Heart left ventricle (tissue), 13 donors: ENCODE measurements around the gene SAT1.

Experiments
- POLR2A ChIP-seq, 2 donors: fragments of 450-650 bp; IDR thresholded peaks; one replicate each; pipeline ENCODE4 v1.6.1; 2017; ENCODE audit warnings: antibody characterized with exemption in 2 of 2, mild to moderate bottlenecking in 2 of 2, moderate library complexity in 2 of 2
- TF ChIP-seq, protein P1 (sequence below), 12 donors: fragments of 200-600 bp; sonication (generic) in 4 of 12; IDR thresholded peaks; one replicate each; pipeline versions ENCODE4 v1.5.0 to v1.8.0; 2018 to 2022; ENCODE audit warnings: antibody characterized with exemption in 12 of 12, mild to moderate bottlenecking in 5 of 12
- donor health status: ischemic (EF 13 %, LVEDD 7.1; RV severe dilation, severe dysfunction).
- donor health status: DM: no; HTN: yes; CAD: no.
- donor health status: DM: no; HTN: no; CAD: no.
- donor health status: ischemic (EF 25% LVEDD 6.9; RV normal size, moderate dysfunction).
- donor health status: ischemic (EF 25% LVEDD 5.7; RV mildly dilated, moderate dysfunction).
- donor health status: ischemic (EF 35%, LVEDD 5.7; RV mildly dilated, moderate dysfunction).
- donor health status: nonischemic (EF 11% LVEDD 7.7; RV severe dilation, severe dysfunction).
- donor health status: DM: yes; HTN: yes; CAD: no.
- donor health status: PGD.
- donor health status: ischemic (EF 29% LVEDD 5.4; RV normal size, mild dysfunction).
- donor health status: nonischemic (EF 23%, LVEDD 6.1; RV moderate dilation, normal function).

GRCh38 chrX:23785580-23785979, 2.6 kb downstream of the SAT1 start:
- TF ChIP-seq, protein P1, sequence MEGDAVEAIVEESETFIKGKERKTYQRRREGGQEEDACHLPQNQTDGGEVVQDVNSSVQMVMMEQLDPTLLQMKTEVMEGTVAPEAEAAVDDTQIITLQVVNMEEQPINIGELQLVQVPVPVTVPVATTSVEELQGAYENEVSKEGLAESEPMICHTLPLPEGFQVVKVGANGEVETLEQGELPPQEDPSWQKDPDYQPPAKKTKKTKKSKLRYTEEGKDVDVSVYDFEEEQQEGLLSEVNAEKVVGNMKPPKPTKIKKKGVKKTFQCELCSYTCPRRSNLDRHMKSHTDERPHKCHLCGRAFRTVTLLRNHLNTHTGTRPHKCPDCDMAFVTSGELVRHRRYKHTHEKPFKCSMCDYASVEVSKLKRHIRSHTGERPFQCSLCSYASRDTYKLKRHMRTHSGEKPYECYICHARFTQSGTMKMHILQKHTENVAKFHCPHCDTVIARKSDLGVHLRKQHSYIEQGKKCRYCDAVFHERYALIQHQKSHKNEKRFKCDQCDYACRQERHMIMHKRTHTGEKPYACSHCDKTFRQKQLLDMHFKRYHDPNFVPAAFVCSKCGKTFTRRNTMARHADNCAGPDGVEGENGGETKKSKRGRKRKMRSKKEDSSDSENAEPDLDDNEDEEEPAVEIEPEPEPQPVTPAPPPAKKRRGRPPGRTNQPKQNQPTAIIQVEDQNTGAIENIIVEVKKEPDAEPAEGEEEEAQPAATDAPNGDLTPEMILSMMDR (IDR thresholded peaks at IDR 0.05), result no peak
- no peak for TF ChIP-seq POLR2A (IDR thresholded peaks at IDR 0.05)
